GM20000 (cell line): ENCODE results near the gene LRFN3.

Experiments used
- DNase-seq: peaks from one replicate; pipeline ENCODE4 v3.0.0; 2012; ENCODE audit warnings: low spot score
- CTCF ChIP-seq: IDR thresholded peaks from 2 replicates; pipeline ENCODE4 v1.5.1; 2012; ENCODE audit warnings: mild to moderate bottlenecking, control low read depth; ENCODE audit errors: extremely low read depth, missing control alignments

LRFN3 gene

GRCh38 chr19:35942235-35942634 is 6.1 kb downstream of the LRFN3 start:
- TF ChIP-seq CTCF = no peak
- DNase-seq = peak; percentile 20

DNA sequence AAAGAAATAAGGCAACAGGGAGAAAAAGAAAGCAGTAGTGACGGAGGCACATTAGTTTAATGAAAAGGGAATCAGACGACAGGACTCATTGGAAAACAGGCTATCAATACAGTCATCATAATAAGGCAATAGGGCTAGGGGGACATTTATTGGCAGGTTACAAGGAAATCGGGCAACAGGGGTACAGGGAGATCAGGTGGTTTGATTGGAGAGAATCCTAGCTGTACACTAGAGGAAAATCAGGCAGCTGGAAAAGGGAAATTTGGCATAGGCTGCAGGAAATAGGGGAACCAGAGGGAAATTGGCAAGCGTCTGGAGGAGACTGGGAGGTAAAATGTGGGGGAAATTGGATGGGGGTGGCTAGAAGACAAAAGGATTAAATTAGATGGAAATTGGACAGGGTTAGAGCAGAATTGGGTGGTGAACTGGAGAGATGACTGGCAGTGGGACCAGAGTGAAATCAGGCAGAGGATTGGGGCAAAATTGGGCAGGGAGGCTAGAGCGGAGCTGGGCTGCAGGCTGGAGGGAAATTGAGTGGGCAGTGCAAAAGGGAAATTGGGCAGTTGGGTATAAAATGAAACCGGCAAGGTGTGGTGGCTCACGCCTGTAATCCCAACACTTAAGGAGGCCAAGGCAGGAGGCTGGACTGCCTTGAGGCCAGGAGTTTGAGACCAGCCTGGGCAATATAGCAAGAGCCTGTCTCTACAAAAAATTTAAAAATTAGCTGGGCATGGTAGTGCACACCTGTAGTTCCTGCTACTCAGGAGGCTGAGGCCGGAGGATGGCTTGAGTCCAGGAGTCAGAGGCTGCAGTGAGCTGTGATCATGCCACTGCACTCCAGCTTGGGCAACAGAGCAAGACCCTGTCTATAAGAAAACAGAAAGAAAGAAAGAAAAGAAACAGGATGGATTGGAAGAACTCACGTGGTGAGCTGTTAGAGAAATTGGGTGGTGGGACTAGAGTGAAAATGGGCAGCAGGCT is 7.4 kb downstream of the LRFN3 start:
- DNase-seq = peak; percentile 10
- no peak for TF ChIP-seq CTCF

GRCh38 chr19:35944556-35944955 is 8.4 kb downstream of the LRFN3 start:
- no peak for DNase-seq
- no peak for TF ChIP-seq CTCF

GRCh38 chr19:35945121-35945790 is 9.1 kb downstream of the LRFN3 start:
- DNase-seq = no peak
- TF ChIP-seq CTCF = no peak

DNA sequence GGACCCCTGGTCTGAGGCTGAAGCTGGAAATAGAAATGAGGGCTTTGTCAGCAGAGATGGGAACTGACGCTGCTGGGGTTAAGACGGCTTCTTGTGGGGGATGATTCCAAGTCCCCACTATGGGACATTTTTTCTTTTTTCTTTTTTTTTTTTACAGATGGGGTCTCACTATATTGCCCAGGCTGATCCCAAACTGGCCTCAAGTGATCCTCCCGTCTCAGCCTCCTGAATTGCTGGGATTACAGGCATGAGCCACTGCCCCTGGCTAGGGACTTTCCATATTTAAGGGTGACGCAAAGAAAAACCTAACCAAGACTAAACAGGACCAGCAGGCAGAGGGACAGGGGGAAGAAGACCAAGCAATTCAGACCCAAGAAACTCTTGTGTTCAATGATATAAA is 10.0 kb downstream of the LRFN3 start:
- DNase-seq = peak; percentile 22
- TF ChIP-seq CTCF = no peak

DNA sequence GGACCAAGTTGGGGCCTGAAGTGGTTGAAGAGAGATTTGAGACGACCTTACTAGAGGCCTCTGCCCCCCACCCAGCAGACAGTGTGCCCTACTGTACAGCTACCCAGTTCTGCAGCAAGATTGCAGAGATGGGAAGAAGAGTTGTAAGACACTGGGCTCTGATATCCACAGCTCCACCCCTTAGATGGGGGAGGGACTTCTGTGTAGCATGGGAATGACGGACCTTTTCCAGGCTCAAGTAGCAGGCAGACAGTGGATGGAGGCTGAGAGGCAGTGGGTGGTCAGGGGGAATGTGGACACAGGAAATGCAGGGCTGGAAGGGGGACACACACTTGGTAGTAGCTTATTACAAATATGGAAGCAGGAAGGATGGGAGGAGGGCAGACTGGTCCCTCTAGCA is 13.0 kb downstream of the LRFN3 start:
- no peak for TF ChIP-seq CTCF
- no peak for DNase-seq
